Sigmoid colon (tissue), 4 donors: ENCODE results near the gene FN1.

ENCODE experiments used
- EP300 ChIP-seq, 4 donors: sonication (generic); formaldehyde crosslinking; IDR thresholded peaks; one replicate each; pipeline ENCODE4 v1.6.1; 2017; ENCODE audit warnings: antibody characterized with exemption in 4 of 4
- POLR2A ChIP-seq, 2 donors: fragments of 450-650 bp; IDR thresholded peaks; one replicate each; pipeline ENCODE4 v1.6.1; 2016; ENCODE audit warnings: antibody characterized with exemption in 2 of 2, mild to moderate bottlenecking in 2 of 2, moderate library complexity in 2 of 2
- POLR2AphosphoS5 ChIP-seq, 4 donors: sonication (generic); formaldehyde crosslinking; IDR thresholded peaks; one replicate each; pipeline ENCODE4 v1.6.1; 2017; ENCODE audit warnings: antibody characterized with exemption in 4 of 4
- TF ChIP-seq, protein P1 (sequence below), 4 experiments: fragments of 450-650 bp in 3 of 4; fragments of 200-600 bp in 1 of 4; IDR thresholded peaks; one replicate each; pipeline ENCODE4 v1.5.1; 2016 to 2019; ENCODE audit warnings: antibody characterized with exemption in 4 of 4, mild to moderate bottlenecking in 3 of 4, moderate library complexity in 2 of 4

DNA sequence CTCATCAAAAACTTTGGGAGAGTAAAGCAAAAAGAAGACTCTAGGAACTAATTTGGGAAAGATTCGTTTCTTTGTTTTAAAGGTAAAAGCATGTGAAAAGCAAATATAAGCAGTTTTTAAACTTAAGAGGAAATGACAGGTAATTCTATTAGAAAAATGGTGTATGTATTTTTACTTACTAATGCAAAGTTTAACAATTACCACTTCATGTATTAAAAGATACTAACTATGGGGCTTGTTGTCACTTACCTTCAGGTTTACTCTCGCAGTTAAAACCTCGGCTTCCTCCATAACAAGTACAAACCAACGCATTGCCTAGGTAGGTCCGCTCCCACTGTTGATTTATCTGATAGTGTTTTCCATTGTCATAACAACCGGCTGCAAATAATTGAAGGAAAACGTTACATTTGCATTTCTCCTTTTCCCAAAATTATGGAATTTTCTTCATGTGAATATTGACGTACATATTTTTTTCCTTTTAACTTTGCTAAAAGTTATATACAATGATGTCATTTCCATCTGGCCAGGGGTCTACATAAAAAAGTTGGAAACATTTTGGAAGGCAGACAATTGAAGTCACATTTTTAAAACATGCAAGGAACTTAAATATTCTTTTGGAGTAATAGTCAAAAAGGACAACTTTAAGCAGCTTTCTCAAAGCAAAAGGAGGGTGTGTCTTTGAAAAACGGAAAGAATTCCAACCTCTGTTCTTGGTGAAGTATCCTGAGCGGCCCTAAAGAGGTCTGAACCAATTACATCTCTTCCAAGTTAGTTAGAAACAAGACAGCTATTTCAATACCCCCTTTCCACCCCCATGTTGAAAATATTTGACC, 1.2 kb downstream of the FN1 start:
- no peak for TF ChIP-seq POLR2A (IDR thresholded peaks at IDR 0.05)
- TF ChIP-seq, protein P1, sequence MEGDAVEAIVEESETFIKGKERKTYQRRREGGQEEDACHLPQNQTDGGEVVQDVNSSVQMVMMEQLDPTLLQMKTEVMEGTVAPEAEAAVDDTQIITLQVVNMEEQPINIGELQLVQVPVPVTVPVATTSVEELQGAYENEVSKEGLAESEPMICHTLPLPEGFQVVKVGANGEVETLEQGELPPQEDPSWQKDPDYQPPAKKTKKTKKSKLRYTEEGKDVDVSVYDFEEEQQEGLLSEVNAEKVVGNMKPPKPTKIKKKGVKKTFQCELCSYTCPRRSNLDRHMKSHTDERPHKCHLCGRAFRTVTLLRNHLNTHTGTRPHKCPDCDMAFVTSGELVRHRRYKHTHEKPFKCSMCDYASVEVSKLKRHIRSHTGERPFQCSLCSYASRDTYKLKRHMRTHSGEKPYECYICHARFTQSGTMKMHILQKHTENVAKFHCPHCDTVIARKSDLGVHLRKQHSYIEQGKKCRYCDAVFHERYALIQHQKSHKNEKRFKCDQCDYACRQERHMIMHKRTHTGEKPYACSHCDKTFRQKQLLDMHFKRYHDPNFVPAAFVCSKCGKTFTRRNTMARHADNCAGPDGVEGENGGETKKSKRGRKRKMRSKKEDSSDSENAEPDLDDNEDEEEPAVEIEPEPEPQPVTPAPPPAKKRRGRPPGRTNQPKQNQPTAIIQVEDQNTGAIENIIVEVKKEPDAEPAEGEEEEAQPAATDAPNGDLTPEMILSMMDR (IDR thresholded peaks at IDR 0.05) = no peak
- TF ChIP-seq POLR2AphosphoS5 (IDR thresholded peaks at IDR 0.05) = peak in 3 of 4 donors; percentile 15 to 20 (median 16)
- TF ChIP-seq EP300 (IDR thresholded peaks at IDR 0.05) = no peak
